Measurements from ENCODE around the gene ARPIN.

GRCh38 chr15:89937365-89938350, 24.9 kb upstream of the ARPIN start:
- TF ChIP-seq CTCF (conservative IDR thresholded peaks at IDR 0.05; ENCODE audit: low read depth in 2 of 2): no peak
- TF ChIP-seq EZH2phosphoT487 (IDR thresholded peaks at IDR 0.05; ENCODE audit: unreplicated experiment): no peak
- TF ChIP-seq POLR2AphosphoS5 (IDR thresholded peaks at IDR 0.05; ENCODE audit: low read depth): no peak
- TF ChIP-seq JUNB (IDR thresholded peaks at IDR 0.05; ENCODE audit: unreplicated experiment): no peak
- no peak for TF ChIP-seq ZNF114 (CRISPR knock-in tag; IDR thresholded peaks at IDR 0.05)
- TF ChIP-seq EZH2 (IDR thresholded peaks at IDR 0.05; ENCODE audit: low read depth, unreplicated experiment): no peak
- TF ChIP-seq NANOG (IDR thresholded peaks at IDR 0.05; ENCODE audit: borderline replicate concordance): no peak
- no peak for TF ChIP-seq REST (IDR thresholded peaks at IDR 0.05; ENCODE audit: unreplicated experiment)
- TF ChIP-seq ZNF331 (CRISPR knock-in tag; IDR thresholded peaks at IDR 0.05; ENCODE audit: low read depth): no peak
- TF ChIP-seq CREB1 (CRISPR knock-in tag; IDR thresholded peaks at IDR 0.05; ENCODE audit: low read depth): no peak
- TF ChIP-seq STAT1 (IDR thresholded peaks at IDR 0.05; ENCODE audit: unreplicated experiment): no peak
- no peak for TF ChIP-seq ETS1 (IDR thresholded peaks at IDR 0.05)
